ENCODE results near the gene CYP27C1.

CYP27C1 gene

GRCh38 chr2:127139766-127140165, 80.3 kb downstream of the CYP27C1 start:
- no peak overlapping the region for H2AFZ ChIP-seq
- H3K9me3 ChIP-seq (ENCODE audit: control insufficient read depth, low read length), result no peaks in the 10 kb centered on the region
- no peak for TF ChIP-seq CTCF (IDR thresholded peaks at IDR 0.05)
- H3K4me2 ChIP-seq (ENCODE audit: low read length), result no peak overlapping the region
- no peak overlapping the region for H3K27ac ChIP-seq
- H3K27me3 ChIP-seq (ENCODE audit: control insufficient read depth, insufficient read depth, low read length), result no peaks in the 10 kb centered on the region
- H3K4me3 ChIP-seq (ENCODE audit: low read depth, low read length), result no peak overlapping the region
- H3K9ac ChIP-seq, result no peak overlapping the region
- no peaks in the 10 kb centered on the region for H3K4me1 ChIP-seq
- no peaks in the 10 kb centered on the region for H3K36me3 ChIP-seq (ENCODE audit: control insufficient read depth, insufficient read depth, low read length)
- H3K79me2 ChIP-seq, result no peaks in the 10 kb centered on the region

- Histone ChIP-seq H2AFZ (no peak overlapping the region), H3K27me3 (ENCODE audit: control insufficient read depth, insufficient read depth, low read length) (no peaks in the 10 kb centered on the region), H3K9me3 (ENCODE audit: control insufficient read depth, low read length) (no peaks in the 10 kb centered on the region), H3K4me3 (ENCODE audit: low read depth, low read length) (no peak overlapping the region), H3K4me1 (no peaks in the 10 kb centered on the region), H3K36me3 (ENCODE audit: control insufficient read depth, insufficient read depth, low read length) (no peaks in the 10 kb centered on the region), H3K4me2 (ENCODE audit: low read length) (no peak overlapping the region), H3K79me2 (no peaks in the 10 kb centered on the region), H3K27ac (no peak overlapping the region), H3K9ac (no peak overlapping the region)
- no peak for TF ChIP-seq CTCF (IDR thresholded peaks at IDR 0.05)
Observed at GRCh38 chr2:127138281-127138680, 81.8 kb downstream of the CYP27C1 start.

GRCh38 chr2:127137741-127138140, 82.4 kb downstream of the CYP27C1 start:
- Histone ChIP-seq H3K27ac (no peak overlapping the region), H3K36me3 (ENCODE audit: control insufficient read depth, insufficient read depth, low read length) (no peaks in the 10 kb centered on the region), H3K27me3 (ENCODE audit: control insufficient read depth, insufficient read depth, low read length) (no peaks in the 10 kb centered on the region), H3K4me3 (ENCODE audit: low read depth, low read length) (no peak overlapping the region), H3K4me2 (ENCODE audit: low read length) (no peak overlapping the region), H3K9ac (no peak overlapping the region), H2AFZ (no peak overlapping the region), H3K4me1 (no peaks in the 10 kb centered on the region), H3K9me3 (ENCODE audit: control insufficient read depth, low read length) (no peaks in the 10 kb centered on the region), H3K79me2 (no peaks in the 10 kb centered on the region)
- no peak for TF ChIP-seq CTCF (IDR thresholded peaks at IDR 0.05)

GRCh38 chr2:127137225-127137624, 82.9 kb downstream of the CYP27C1 start:
- no peak for TF ChIP-seq CTCF (IDR thresholded peaks at IDR 0.05)
- H3K79me2 ChIP-seq, result no peaks in the 10 kb centered on the region
- no peak overlapping the region for H3K4me3 ChIP-seq (ENCODE audit: low read depth, low read length)
- no peaks in the 10 kb centered on the region for H3K9me3 ChIP-seq (ENCODE audit: control insufficient read depth, low read length)
- no peak overlapping the region for H3K4me2 ChIP-seq (ENCODE audit: low read length)
- no peaks in the 10 kb centered on the region for H3K27me3 ChIP-seq (ENCODE audit: control insufficient read depth, insufficient read depth, low read length)
- no peaks in the 10 kb centered on the region for H3K4me1 ChIP-seq
- H3K9ac ChIP-seq, result no peak overlapping the region
- no peaks in the 10 kb centered on the region for H3K36me3 ChIP-seq (ENCODE audit: control insufficient read depth, insufficient read depth, low read length)
- H3K27ac ChIP-seq, result no peak overlapping the region
- H2AFZ ChIP-seq, result no peak overlapping the region
